OCI-LY7 (cell line): Measurements from ENCODE around the gene FAM13C. TPM values are rescaled to one million over a fixed set of nuclear protein-coding genes. Genes with fewer than 3 reads are reported as not detected.

Source experiments
- BruUV-seq: library from RNA; stranded (reverse); fragments of 400-500 nt; replicated peaks from 2 replicates; lab custom pipeline; 2021; lab: Mats Ljungman, UMichigan
- CTCF ChIA-PET: fragments of 300-600 bp; sonication (Branson Sonifier 250); formaldehyde crosslinking; loops from one replicate; lab custom pipeline; 2022; ENCODE audit warnings: antibody characterized with exemption; ENCODE audit not compliant: unreplicated experiment; lab: Charles Lee
- POLR2A ChIA-PET: fragments of 300-600 bp; sonication (Branson Sonifier 250); formaldehyde crosslinking; loops from one replicate; lab custom pipeline; 2022; ENCODE audit warnings: antibody characterized with exemption; lab: Charles Lee
- DNase-seq: peaks from one replicate; pipeline ENCODE4 v3.0.0-alpha.2; 2015; ENCODE audit warnings: low spot score
- H2AFZ ChIP-seq: fragments of 200-600 bp; sonication (generic), shearing (Covaris generic); 2 replicates; pipeline ENCODE4 v1.6.1; 2014; ENCODE audit warnings: mild to moderate bottlenecking, antibody characterized with exemption, low read length, moderate library complexity
- H3K27ac ChIP-seq: fragments of 200-600 bp; sonication (generic); 2 replicates; pipeline ENCODE4 v1.5.1; 2014; ENCODE audit warnings: mixed run types, low read depth, mild to moderate bottlenecking, moderate library complexity, low read length, inconsistent platforms; ENCODE audit not compliant: poor library complexity, severe bottlenecking
- H3K36me3 ChIP-seq: fragments of 200-600 bp; sonication (generic); 2 replicates; pipeline ENCODE4 v1.6.1; 2014; ENCODE audit warnings: mild to moderate bottlenecking, antibody characterized with exemption, low read length, moderate library complexity, mixed read lengths; ENCODE audit not compliant: insufficient read depth
- H3K4me1 ChIP-seq: fragments of 200-600 bp; sonication (generic); 2 replicates; pipeline ENCODE4 v1.5.1; 2014; ENCODE audit warnings: mild to moderate bottlenecking, low read length; ENCODE audit not compliant: insufficient read depth, poor library complexity, severe bottlenecking
- H3K4me2 ChIP-seq: fragments of 200-600 bp; sonication (generic); 2 replicates; pipeline ENCODE4 v1.6.1; 2014; ENCODE audit warnings: mild to moderate bottlenecking, low read length
- H3K4me3 ChIP-seq: fragments of 200-600 bp; sonication (generic); 2 replicates; pipeline ENCODE4 v1.5.1; 2014; ENCODE audit warnings: mild to moderate bottlenecking, low read depth, low read length; ENCODE audit not compliant: poor library complexity, severe bottlenecking
- H3K79me2 ChIP-seq: fragments of 200-600 bp; sonication (generic); 2 replicates; pipeline ENCODE4 v1.6.1; 2016; ENCODE audit warnings: low read depth, mild to moderate bottlenecking, low read length, moderate library complexity, mixed read lengths; ENCODE audit not compliant: insufficient read depth
- H3K9me2 ChIP-seq: fragments of 200-600 bp; sonication (generic); 2 replicates; pipeline ENCODE4 v1.6.1; 2016; ENCODE audit warnings: mild to moderate bottlenecking, low read length, mixed read lengths; ENCODE audit not compliant: insufficient read depth
- H3K9me3 ChIP-seq: fragments of 200-600 bp; sonication (generic); 2 replicates; pipeline ENCODE4 v1.6.1; 2014; ENCODE audit warnings: mild to moderate bottlenecking, mixed run types, low read length, mixed read lengths
- H4K20me1 ChIP-seq: fragments of 200-600 bp; sonication (generic); 2 replicates; pipeline ENCODE4 v1.6.1; 2014; ENCODE audit warnings: mild to moderate bottlenecking, antibody characterized with exemption, low read length, moderate library complexity, mixed read lengths; ENCODE audit not compliant: insufficient read depth
- EZH2phosphoT487 ChIP-seq: fragments of 200-600 bp; sonication (generic); IDR thresholded peaks from 2 replicates; pipeline ENCODE4 v1.6.1; 2018; ENCODE audit warnings: low read depth, borderline replicate concordance, mild to moderate bottlenecking, mixed run types, antibody characterized with exemption, low read length, moderate library complexity, mixed read lengths
- intact Hi-C: fragments of 100-400 bp; cut with micrococcal nuclease; formaldehyde crosslinking; loops from one replicate; pipeline ENCODE4 v1.10.0; 2022; ENCODE audit not compliant: unreplicated experiment
- total RNA-seq, 2 experiments: library from RNA; depleted of rRNA in 1 of 2; stranded (reverse); fragments of >200 nt in 1 of 2; shearing (Covaris generic) in 1 of 2; gene quantifications; 2 replicates each; pipeline ENCODE4 v1.2.3, GENCODE V29; 2014 to 2022
- TF ChIP-seq, protein P1 (sequence below): fragments of 200-600 bp; sonication (generic); conservative IDR thresholded peaks from 2 replicates; pipeline ENCODE4 v1.5.1; 2014; ENCODE audit warnings: mild to moderate bottlenecking, antibody characterized with exemption, low read length, moderate library complexity, mixed read lengths

FAM13C gene
- total RNA-seq, 2 experiments from 2014 or later, result not detected

DNA sequence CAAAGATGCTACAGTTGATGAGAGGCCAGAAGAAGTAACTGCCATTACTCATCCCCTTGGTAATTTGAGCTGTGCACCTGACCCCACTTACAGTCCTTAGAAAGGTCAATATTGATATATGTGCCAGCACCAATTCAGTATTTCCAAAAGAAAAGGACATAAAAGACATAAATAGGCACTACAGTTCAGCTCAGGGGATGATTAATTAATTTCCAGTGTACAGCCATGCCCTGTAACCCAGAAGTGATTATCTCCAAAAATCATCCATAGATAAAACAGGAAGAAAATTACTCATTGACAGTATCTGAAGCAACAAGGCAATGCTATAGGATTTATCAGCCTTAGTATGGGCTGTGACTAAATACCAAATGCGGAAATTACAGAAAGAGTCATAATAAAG, 103.5 kb downstream of the FAM13C start:
- Histone ChIP-seq H4K20me1 (no peaks in the 10 kb centered on the region), H3K9me2 (no peaks in the 10 kb centered on the region), H3K4me2 (no peak overlapping the region), H3K36me3 (no peaks in the 10 kb centered on the region), H3K4me3 (no peak overlapping the region), H3K9me3 (no peaks in the 10 kb centered on the region), H2AFZ (no peak overlapping the region), H3K27ac (no peak overlapping the region), H3K4me1 (no peaks in the 10 kb centered on the region), H3K79me2 (no peaks in the 10 kb centered on the region)
- DNase-seq, result no peak
- no peak for TF ChIP-seq EZH2phosphoT487
- TF ChIP-seq, protein P1, sequence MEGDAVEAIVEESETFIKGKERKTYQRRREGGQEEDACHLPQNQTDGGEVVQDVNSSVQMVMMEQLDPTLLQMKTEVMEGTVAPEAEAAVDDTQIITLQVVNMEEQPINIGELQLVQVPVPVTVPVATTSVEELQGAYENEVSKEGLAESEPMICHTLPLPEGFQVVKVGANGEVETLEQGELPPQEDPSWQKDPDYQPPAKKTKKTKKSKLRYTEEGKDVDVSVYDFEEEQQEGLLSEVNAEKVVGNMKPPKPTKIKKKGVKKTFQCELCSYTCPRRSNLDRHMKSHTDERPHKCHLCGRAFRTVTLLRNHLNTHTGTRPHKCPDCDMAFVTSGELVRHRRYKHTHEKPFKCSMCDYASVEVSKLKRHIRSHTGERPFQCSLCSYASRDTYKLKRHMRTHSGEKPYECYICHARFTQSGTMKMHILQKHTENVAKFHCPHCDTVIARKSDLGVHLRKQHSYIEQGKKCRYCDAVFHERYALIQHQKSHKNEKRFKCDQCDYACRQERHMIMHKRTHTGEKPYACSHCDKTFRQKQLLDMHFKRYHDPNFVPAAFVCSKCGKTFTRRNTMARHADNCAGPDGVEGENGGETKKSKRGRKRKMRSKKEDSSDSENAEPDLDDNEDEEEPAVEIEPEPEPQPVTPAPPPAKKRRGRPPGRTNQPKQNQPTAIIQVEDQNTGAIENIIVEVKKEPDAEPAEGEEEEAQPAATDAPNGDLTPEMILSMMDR, result no peak
- ChIA-PET POLR2A (interaction anchor here (0.9 to 1.2 kb wide), 2 partner anchors 11 to 37 kb away, joined by 3 read pairs; no protein-coding TSS in a partner anchor), CTCF (no interaction called here)
- no TSS peak for BruUV-seq
- intact Hi-C loops, result no loop called here

GRCh38 chr10:59257224-59257623, 105.1 kb downstream of the FAM13C start:
- no peak overlapping the region for H3K4me3 ChIP-seq
- no peaks in the 10 kb centered on the region for H4K20me1 ChIP-seq
- H3K4me1 ChIP-seq, result no peaks in the 10 kb centered on the region
- no peaks in the 10 kb centered on the region for H3K9me2 ChIP-seq
- H3K79me2 ChIP-seq, result no peaks in the 10 kb centered on the region
- no peak overlapping the region for H3K27ac ChIP-seq
- no peak for DNase-seq
- CTCF ChIA-PET, result no interaction called here
- H3K36me3 ChIP-seq, result no peaks in the 10 kb centered on the region
- no peaks in the 10 kb centered on the region for H3K9me3 ChIP-seq
- no peak overlapping the region for H3K4me2 ChIP-seq
- no TSS peak for BruUV-seq
- no peak overlapping the region for H2AFZ ChIP-seq
- TF ChIP-seq, protein P1, result no peak
- TF ChIP-seq EZH2phosphoT487, result no peak
- POLR2A ChIA-PET, result interaction anchor here (0.5 to 1.6 kb wide), 3 partner anchors 10 to 73 kb away, joined by 3 to 4 read pairs (median 4); no protein-coding TSS in a partner anchor
- intact Hi-C loops, result no loop called here

GRCh38 chr10:59255463-59255862, 106.9 kb downstream of the FAM13C start:
- Histone ChIP-seq H3K36me3 (no peaks in the 10 kb centered on the region), H3K4me1 (no peaks in the 10 kb centered on the region), H3K79me2 (no peaks in the 10 kb centered on the region), H3K4me2 (no peak overlapping the region), H3K9me2 (no peaks in the 10 kb centered on the region), H3K27ac (no peak overlapping the region), H3K4me3 (no peak overlapping the region), H4K20me1 (no peaks in the 10 kb centered on the region), H2AFZ (no peak overlapping the region), H3K9me3 (no peaks in the 10 kb centered on the region)
- ChIA-PET CTCF (no interaction called here), POLR2A (interaction anchor here (0.6 kb wide), 1 partner anchor 65 kb away, joined by 3 read pairs; no protein-coding TSS in a partner anchor)
- TF ChIP-seq, protein P1, result no peak
- no peak for TF ChIP-seq EZH2phosphoT487
- BruUV-seq, result no TSS peak
- intact Hi-C loops, result no loop called here
- DNase-seq, result no peak
